Measurements from ENCODE around the gene KANK2.
"Not testable (repeated sequence)": the region's sequence is repeated elsewhere in the genome, so short reads cannot be mapped to it uniquely, and the experiment has no call there.

Gene KANK2

GRCh38 chr19:11198769-11199424 is 1.6 kb upstream of the KANK2 start:
- DNase-seq (ENCODE audit: low read depth in 1 of 2, low spot score in 1 of 2): no peak

DNA sequence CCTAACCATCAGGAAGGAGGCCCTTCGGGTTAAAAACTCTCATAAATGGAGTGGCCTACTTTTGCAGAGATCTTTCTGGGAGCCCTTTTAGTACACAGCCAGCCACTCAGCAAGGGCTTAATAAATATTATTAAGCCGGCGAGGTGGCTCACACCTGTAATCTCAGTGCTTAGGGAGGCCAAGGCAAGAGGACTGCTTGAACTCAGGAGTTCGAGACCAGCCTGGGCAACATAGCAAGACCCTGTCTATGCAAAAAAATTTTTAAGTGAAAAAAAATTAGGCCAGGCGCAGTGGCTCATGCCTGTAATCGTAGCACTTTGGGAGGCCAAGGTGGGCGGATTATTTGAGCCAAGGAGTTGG is 810 bp upstream of the KANK2 start:
- no peak for DNase-seq (ENCODE audit: low read depth in 1 of 2, low spot score in 1 of 2)

GRCh38 chr19:11196406-11197287 is 698 bp downstream of the KANK2 start:
- DNase-seq (ENCODE audit: low read depth in 1 of 2, low spot score in 1 of 2): no peak

DNA sequence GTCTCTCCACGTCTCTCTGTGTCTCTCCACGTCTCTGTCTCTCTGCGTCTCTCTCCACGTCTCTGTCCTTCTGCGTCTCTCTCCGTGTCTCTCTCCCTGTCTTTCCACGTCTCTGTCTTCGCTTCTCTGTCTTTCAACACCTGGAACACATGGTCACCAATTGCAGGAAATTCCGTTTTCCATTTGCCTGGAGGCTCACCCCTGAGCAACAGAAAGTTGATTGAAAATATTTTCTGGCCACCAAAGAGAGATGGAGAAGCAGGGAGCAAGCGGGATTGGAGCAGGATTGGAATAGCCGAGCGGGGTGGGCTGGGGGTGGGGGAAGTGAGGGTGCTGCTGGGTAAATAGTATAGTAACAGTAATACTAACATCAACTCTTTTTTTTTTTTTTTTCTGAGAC is 1.7 kb downstream of the KANK2 start:
- no peak for DNase-seq (ENCODE audit: low read depth in 1 of 2, low spot score in 1 of 2)

- DNase-seq (ENCODE audit: low read depth in 1 of 2, low spot score in 1 of 2): no peak
These were observed 2.4 kb downstream of the KANK2 start for GRCh38 chr19:11194656-11195558.

- no peak for DNase-seq (ENCODE audit: low read depth in 1 of 2, low spot score in 1 of 2)
These were observed 3.2 kb downstream of the KANK2 start for GRCh38 chr19:11194173-11194572.

- DNase-seq (ENCODE audit: low read depth in 1 of 2, low spot score in 1 of 2): no peak
These were observed 4.1 kb downstream of the KANK2 start for GRCh38 chr19:11192957-11193939.

GRCh38 chr19:11191934-11192333 is 5.4 kb downstream of the KANK2 start:
- no peak for DNase-seq (ENCODE audit: low read depth in 1 of 2, low spot score in 1 of 2)

DNA sequence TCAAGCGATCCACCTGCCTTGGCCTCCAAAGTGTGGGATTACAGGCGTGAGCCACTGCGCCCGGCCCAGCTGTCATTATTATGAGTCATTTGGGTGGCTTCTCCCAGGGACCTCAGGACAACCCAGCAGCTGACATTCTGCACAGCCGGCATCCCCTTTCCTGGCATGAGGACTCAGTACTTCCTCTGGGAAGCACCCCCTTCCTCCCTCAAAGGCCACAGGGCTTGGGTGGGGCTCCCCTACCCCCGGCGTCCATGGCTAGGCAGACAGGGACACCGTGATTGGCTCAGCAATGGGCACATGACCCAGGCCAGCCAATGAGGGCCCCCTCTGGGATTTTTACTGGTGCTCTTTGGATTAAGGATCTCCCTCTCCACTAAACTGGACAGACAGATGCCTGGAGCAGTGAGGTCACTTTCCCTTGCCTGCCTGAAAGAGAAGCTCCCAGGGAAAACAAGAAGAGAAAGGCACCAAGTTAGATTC is 6.0 kb downstream of the KANK2 start:
- DNase-seq (ENCODE audit: low read depth in 1 of 2, low spot score in 1 of 2): no peak

DNA sequence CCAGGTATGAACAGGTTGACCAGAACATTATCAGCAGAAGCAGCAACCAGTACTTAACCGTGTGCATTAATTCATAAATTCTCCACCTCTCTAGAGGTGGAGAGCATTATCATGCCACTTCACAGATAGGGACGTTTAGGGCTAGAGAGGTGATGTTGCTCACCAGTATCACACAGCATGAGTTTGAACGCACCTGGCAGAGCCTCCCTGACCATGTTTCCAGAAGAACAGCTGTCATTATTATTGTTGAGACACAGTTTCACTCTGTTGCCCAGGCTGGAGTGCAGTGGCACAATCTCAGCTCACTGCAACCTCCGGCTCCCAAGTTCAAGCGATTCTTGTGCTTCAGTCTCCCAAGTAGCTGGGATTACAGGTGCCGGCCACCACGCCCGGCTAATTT is 6.8 kb downstream of the KANK2 start:
- no peak for DNase-seq (ENCODE audit: low read depth in 1 of 2, low spot score in 1 of 2)

DNA sequence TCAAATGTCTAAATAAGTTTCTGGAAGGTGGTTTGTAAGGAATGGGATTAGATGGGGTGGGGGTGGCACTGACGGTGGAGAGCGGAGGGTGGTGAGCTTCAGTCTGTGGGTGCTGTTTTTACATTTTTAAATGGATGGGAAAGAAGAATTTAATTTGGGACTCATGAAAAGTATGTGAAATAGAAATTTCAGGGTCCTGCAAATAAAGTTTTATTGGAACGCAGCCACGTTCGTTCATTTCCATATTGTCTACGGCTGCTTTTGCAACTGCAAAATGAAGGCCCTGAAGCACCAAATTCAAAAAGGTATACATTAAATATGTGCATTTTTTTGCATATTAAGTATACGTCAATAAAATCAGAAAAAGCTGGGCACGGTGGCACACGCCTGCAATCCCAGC is 9.9 kb downstream of the KANK2 start:
- DNase-seq (ENCODE audit: low read depth in 1 of 2, low spot score in 1 of 2): no peak

DNA sequence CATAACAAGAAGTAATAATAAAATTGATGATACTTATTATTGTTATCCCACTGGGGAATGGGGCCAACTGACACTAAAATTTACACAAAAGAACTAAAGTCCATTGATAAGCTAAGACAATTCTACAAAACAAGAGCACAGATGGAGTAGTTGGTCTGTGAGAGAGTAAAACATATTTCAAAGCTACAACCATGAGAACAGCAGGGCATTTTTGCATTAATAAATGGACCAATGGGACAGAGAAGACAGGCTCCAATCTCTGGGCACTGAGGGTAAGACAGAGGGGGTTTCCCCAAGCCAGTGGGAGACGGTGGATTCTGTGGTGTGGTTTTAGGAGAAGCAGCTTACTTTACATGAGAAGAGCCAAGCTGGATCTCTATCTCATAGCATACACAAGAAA is 14.4 kb downstream of the KANK2 start:
- DNase-seq (ENCODE audit: low read depth in 1 of 2, low spot score in 1 of 2): no peak

DNA sequence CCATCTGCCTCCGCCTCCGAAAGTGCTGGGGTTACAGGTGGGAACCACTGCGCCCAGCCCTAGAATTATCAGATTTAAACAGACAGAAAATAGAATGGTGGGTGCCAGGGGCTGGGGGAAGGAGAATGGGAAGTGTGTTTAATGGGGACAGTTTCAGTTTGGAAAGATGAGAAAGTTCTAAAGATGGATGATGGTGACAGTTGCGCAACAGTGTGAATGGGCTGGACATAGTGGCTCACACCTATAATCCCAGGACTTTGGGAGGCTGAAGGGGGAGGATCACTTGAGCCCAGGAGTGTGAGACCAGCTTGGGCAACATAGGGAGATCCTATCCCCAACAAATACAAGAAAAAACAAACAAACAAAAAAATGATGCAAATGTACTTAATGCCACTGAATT is 15.9 kb downstream of the KANK2 start:
- DNase-seq (ENCODE audit: low read depth in 1 of 2, low spot score in 1 of 2): no peak

- not testable (repeated sequence) for DNase-seq (ENCODE audit: low read depth in 1 of 2, low spot score in 1 of 2)
These were observed 16.4 kb downstream of the KANK2 start for GRCh38 chr19:11180975-11181374.

DNA sequence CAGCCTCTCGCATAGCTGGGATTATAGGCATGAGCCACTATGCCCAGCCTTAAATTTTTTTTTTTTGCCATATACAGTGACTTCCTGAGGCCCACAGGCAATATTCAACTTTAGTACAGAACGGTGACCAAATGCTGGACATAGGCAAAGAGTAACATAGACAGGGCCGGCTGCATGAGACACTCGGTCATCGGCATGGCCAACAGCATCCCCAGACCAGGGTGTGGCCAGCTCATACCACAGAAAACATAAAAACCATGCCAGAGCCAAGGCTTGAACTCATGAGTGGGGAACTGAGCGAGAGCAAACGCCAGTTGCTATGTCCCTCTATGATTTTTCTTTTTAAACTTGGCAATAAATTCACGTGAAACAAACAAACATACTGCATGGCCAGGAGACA is 17.0 kb downstream of the KANK2 start:
- DNase-seq (ENCODE audit: low read depth in 1 of 2, low spot score in 1 of 2): no peak

- DNase-seq (ENCODE audit: low read depth in 1 of 2, low spot score in 1 of 2): no peak
These were observed 17.5 kb downstream of the KANK2 start for GRCh38 chr19:11179716-11180297.

DNA sequence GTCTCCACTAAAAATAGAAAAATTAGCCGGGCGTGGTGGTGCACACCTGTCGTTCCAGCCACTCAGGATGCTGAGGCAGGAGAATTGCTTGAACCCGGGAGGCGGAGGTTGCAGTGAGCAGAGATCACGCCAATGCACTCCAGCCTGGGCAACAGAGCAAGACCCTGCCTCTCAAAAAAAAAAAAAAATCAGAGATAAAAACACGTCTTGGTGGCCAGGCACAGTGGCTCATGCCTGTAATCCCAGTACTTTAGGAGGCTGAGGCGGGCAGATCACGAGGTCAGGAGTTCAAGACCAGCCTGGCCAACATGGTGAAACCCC is 18.2 kb downstream of the KANK2 start:
- DNase-seq (ENCODE audit: low read depth in 1 of 2, low spot score in 1 of 2): not testable (repeated sequence)

GRCh38 chr19:11177592-11177991 is 19.8 kb downstream of the KANK2 start:
- no peak for DNase-seq (ENCODE audit: low read depth in 1 of 2, low spot score in 1 of 2)

DNA sequence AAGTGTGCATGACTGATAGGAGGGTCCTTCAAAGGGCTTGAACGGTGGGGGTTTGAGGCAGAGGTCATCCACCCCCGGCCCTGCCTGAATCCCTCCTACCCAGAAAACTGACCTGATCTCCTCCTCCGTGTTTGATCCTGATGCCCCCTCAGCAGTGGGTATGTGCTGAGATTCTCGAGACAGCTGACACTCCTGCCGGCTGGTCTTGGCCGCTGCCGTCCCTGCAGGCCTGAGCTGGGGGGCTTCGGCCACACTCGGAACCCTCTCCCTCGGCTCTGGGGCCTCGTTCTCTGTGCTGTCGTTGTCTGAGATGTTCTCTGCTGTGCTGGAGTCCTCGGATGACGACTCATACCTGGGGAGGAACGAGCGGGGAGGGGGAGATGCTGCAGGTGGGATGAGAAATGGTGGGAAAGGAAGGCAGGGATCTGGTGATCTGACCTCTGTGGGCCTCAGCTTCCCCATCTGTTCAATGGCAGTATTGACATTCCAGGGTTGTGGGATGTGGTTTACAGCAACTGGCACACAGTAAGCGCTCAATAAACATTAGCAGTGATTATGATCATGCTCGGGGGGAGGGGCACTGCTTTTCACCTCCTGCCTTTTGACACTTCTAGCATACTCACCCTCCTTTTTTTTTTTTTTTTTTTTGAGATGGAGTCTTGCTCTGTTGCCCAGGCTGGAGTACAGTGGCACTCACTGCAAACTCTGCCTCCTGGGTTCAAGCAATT is 20.7 kb downstream of the KANK2 start:
- DNase-seq (ENCODE audit: low read depth in 1 of 2, low spot score in 1 of 2): no peak
